ENCODE measurements around the gene POLG.

- no peak for TF ChIP-seq CTCF (IDR thresholded peaks at IDR 0.05)
- TF ChIP-seq POLR2AphosphoS5 (IDR thresholded peaks at IDR 0.05; ENCODE audit: insufficient read depth in 1 of 2, low read depth in 1 of 2) = no peak
Measured at GRCh38 chr15:89359471-89360293, 25.1 kb upstream of the POLG start.
